ENCODE results near the gene PLCB4.

PLCB4 gene

GRCh38 chr20:9311132-9311531 lies 242.2 kb downstream of the PLCB4 start:
- no peak overlapping the region for H3K4me3 ChIP-seq (ENCODE audit: low read depth, low read length)
- no peak for TF ChIP-seq CTCF (IDR thresholded peaks at IDR 0.05; ENCODE audit: borderline replicate concordance, insufficient read depth, low read depth, low read length)

GRCh38 chr20:9319687-9320384 lies 250.9 kb downstream of the PLCB4 start:
- no peak overlapping the region for H3K4me3 ChIP-seq (ENCODE audit: low read depth, low read length)
- no peak for TF ChIP-seq CTCF (IDR thresholded peaks at IDR 0.05; ENCODE audit: borderline replicate concordance, insufficient read depth, low read depth, low read length)

GRCh38 chr20:9321007-9321406 lies 252.1 kb downstream of the PLCB4 start:
- H3K4me3 ChIP-seq (ENCODE audit: low read depth, low read length) = no peak overlapping the region
- TF ChIP-seq CTCF (IDR thresholded peaks at IDR 0.05; ENCODE audit: borderline replicate concordance, insufficient read depth, low read depth, low read length) = no peak

- H3K4me3 ChIP-seq (ENCODE audit: low read depth, low read length) = no peak overlapping the region
- TF ChIP-seq CTCF (IDR thresholded peaks at IDR 0.05; ENCODE audit: borderline replicate concordance, insufficient read depth, low read depth, low read length) = no peak
These were observed 253.8 kb downstream of the PLCB4 start for GRCh38 chr20:9322661-9323060.

GRCh38 chr20:9323622-9324021 lies 254.7 kb downstream of the PLCB4 start:
- H3K4me3 ChIP-seq (ENCODE audit: low read depth, low read length) = no peak overlapping the region
- TF ChIP-seq CTCF (IDR thresholded peaks at IDR 0.05; ENCODE audit: borderline replicate concordance, insufficient read depth, low read depth, low read length) = peak; percentile 30; the same call in 1 of the 2 replicates

- no peak for TF ChIP-seq CTCF (IDR thresholded peaks at IDR 0.05; ENCODE audit: borderline replicate concordance, insufficient read depth, low read depth, low read length)
- no peak overlapping the region for H3K4me3 ChIP-seq (ENCODE audit: low read depth, low read length)
These were observed 260.6 kb downstream of the PLCB4 start for GRCh38 chr20:9329355-9330101.

- no peak for TF ChIP-seq CTCF (IDR thresholded peaks at IDR 0.05; ENCODE audit: borderline replicate concordance, insufficient read depth, low read depth, low read length)
- no peak overlapping the region for H3K4me3 ChIP-seq (ENCODE audit: low read depth, low read length)
These were observed 261.3 kb downstream of the PLCB4 start for GRCh38 chr20:9330151-9330550.

Measured in GM12875 (cell line).